ENCODE measurements around the gene URB2.

GRCh38 chr1:229709500-229710013 lies 83.5 kb downstream of the URB2 start:
- TF ChIP-seq CTCF (IDR thresholded peaks at IDR 0.05; ENCODE audit: insufficient read depth, low read depth, low read length) (no peak), EZH2 (IDR thresholded peaks at IDR 0.05; ENCODE audit: insufficient read depth, low read length) (no peak)
